Activated T-helper 17 cell treated with anti-CD3 and anti-CD28 coated beads, Interleukin-2, amount 50 U/mL, for 72 hours (primary cell): ENCODE measurements around the gene EFEMP1. TPM values are rescaled to one million over a fixed set of nuclear protein-coding genes. Genes with fewer than 3 reads are reported as not detected.

Experiments used
- ATAC-seq: fragments of 150-1000 bp; cut with Tn5 transposase; replicated peaks from 2 replicates; pipeline ENCODE4 v1.10.0; 2021; ENCODE audit warnings: mild to moderate bottlenecking, moderate library complexity
- H3K27ac Mint-ChIP-seq: one replicate; pipeline ENCODE4 v1.8.0; 2022; ENCODE audit warnings: mixed read lengths
- H3K27me3 Mint-ChIP-seq: one replicate; pipeline ENCODE4 v1.8.0; 2022; ENCODE audit warnings: mixed read lengths
- H3K36me3 Mint-ChIP-seq: one replicate; pipeline ENCODE4 v1.8.0; 2022; ENCODE audit warnings: low read depth, mild to moderate bottlenecking, mixed read lengths
- H3K4me1 Mint-ChIP-seq: one replicate; pipeline ENCODE4 v1.8.0; 2022; ENCODE audit warnings: mixed read lengths
- H3K4me3 Mint-ChIP-seq: one replicate; pipeline ENCODE4 v1.8.0; 2022; ENCODE audit warnings: mild to moderate bottlenecking, mixed read lengths
- H3K9me3 Mint-ChIP-seq: one replicate; pipeline ENCODE4 v1.8.0; 2022; ENCODE audit warnings: mixed read lengths
- total RNA-seq, 2 donors: library from RNA; stranded (reverse); gene quantifications; one replicate each; pipeline ENCODE4 v1.2.3, GENCODE V29; 2022

Gene EFEMP1
- total RNA-seq, 2 donors from 2014 or later = not detected

- H3K4me1 Mint-ChIP-seq = no peaks in the 10 kb centered on the region
- H3K27me3 Mint-ChIP-seq = peaks cover 9% of the 10 kb centered on the region
- H3K4me3 Mint-ChIP-seq = no peak overlapping the region
- H3K9me3 Mint-ChIP-seq = no peaks in the 10 kb centered on the region
- H3K36me3 Mint-ChIP-seq = no peaks in the 10 kb centered on the region
- ATAC-seq = no peak
- H3K27ac Mint-ChIP-seq = no peak overlapping the region
Observed at GRCh38 chr2:55826246-55826645, 97.3 kb downstream of the EFEMP1 start.

- ATAC-seq = no peak
- H3K4me1 Mint-ChIP-seq = no peaks in the 10 kb centered on the region
- no peaks in the 10 kb centered on the region for H3K36me3 Mint-ChIP-seq
- no peaks in the 10 kb centered on the region for H3K9me3 Mint-ChIP-seq
- peaks cover 9% of the 10 kb centered on the region for H3K27me3 Mint-ChIP-seq
- no peak overlapping the region for H3K27ac Mint-ChIP-seq
- no peak overlapping the region for H3K4me3 Mint-ChIP-seq
Observed at GRCh38 chr2:55824551-55825096, 99.0 kb downstream of the EFEMP1 start.

Other genes starting within 250 kb of the EFEMP1 start
- gene PNPT1, start 229.9 kb downstream of the EFEMP1 start, total RNA-seq = 10 to 100 TPM; 24.2 to 52.4 TPM